Stimulated activated CD4-positive, alpha-beta T cell treated with anti-CD3 and anti-CD28 coated beads, Interleukin-1b, Interleukin-23, amount 100 ng/mL, for 4 hours (primary cell): ENCODE data around the gene RB1.
A peak's percentile ranks its signal among the peaks of the same experiment; 100 is the strongest.

Source experiments
- DNase-seq, 2 donors: peaks; one replicate each; pipeline ENCODE4 v3.0.0-alpha.2; 2020; ENCODE audit warnings: low read depth in 2 of 2

The RB1 gene

GRCh38 chr13:48303359-48304142 lies at the start of gene RB1:
TSS of gene RB1 (plus strand) at chr13:48303751. CDS start at chr13:48303913, 162 bp downstream.
- DNase-seq, result peak; percentile 78 to 85

- DNase-seq, result no peak
These were observed 49.7 kb upstream of the RB1 start for GRCh38 chr13:48253849-48254248.

DNA sequence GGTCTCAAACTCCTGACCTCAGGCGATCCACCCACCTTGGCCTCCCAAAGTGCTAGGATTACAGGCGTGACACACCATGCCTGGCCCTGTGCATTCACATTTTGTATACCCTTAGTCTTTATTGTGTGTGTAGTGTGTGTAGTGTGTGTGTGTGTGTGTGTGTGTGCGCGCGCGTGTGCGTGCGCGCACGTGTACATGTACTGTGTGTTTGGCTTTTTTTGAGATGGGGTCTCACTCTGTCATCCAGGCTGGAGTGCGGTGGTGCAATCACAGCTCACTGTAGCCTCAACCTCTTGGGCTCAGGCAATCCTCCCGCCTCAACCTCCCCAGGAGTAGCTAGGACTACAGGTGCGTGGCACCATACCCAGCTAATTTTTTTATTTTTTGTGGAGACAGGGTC lies 48.5 kb upstream of the RB1 start:
- DNase-seq, result no peak

GRCh38 chr13:48255954-48256353 lies 47.6 kb upstream of the RB1 start:
- DNase-seq, result no peak

DNA sequence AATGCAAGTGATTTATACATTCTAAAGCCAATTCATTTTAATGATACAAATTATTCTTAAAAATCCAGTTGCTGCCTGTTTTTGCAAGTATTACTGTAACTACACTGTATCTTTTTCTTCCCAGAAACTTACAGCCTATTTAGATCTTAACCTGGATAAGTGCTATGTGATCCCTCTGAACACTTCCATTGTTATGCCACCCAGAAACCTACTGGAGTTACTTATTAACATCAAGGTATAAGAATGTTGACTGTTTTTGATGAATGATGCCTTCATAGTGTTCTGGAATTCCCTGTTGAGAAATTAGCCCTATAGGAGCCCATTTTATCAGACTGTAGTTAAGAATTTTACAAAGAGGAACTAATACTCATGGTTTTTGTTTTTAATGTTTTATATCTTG lies 45.5 kb upstream of the RB1 start:
- no peak for DNase-seq

- no peak for DNase-seq
These were observed 45.1 kb upstream of the RB1 start for GRCh38 chr13:48258430-48258829.

- no peak for DNase-seq
These were observed 42.6 kb upstream of the RB1 start for GRCh38 chr13:48260970-48261369.

- no peak for DNase-seq
These were observed 40.4 kb upstream of the RB1 start for GRCh38 chr13:48263196-48263595.

GRCh38 chr13:48264058-48264457 lies 39.5 kb upstream of the RB1 start:
- no peak for DNase-seq

DNA sequence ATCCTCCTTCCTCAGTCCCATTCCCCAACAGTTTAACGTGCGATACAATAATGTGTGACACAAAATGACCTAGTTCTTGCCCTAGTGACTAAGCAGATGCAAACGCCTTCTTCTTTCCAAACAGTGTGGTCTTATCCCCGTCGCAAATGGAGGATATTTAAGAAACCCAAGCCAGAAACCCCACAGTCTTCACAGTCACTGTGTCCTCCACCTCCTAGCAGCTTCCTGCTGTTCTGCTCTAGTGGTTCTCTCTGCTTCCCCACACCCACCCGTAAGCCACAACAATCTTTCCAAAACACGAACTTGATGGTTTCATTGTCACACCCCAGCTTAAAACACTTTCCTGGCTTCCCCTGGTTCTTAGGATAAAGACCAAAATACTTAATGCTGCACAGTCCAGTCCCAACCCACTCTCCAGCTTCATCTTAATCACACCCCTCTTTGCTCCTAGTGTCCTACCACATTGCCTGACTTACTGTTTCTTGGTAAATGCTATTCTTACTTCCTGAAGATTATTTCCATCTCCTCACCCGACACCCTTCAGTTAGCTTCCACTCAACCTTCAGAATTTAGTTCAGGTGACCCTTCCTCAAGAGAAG lies 38.2 kb upstream of the RB1 start:
- DNase-seq, result no peak

DNA sequence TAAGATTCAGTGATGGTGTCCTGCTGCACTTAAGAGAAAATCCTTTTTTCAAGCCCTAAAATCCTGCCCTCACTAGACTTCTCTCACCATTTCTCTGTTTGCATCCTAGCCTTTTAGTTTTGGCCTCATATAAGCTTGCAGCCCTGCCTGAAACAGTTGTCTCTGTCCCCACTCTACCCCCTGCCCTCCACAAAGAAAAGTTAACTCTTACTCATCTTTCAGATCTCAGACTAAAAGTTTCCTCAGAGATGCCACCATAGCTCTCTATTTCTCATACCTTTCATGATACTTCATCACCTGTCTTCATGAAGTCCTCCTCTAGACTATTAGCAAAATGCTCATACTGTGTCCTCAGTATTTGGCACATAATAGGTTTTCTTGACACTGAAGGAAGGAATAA lies 37.4 kb upstream of the RB1 start:
- no peak for DNase-seq

- DNase-seq, result no peak
These were observed 36.6 kb upstream of the RB1 start for GRCh38 chr13:48266701-48267639.

DNA sequence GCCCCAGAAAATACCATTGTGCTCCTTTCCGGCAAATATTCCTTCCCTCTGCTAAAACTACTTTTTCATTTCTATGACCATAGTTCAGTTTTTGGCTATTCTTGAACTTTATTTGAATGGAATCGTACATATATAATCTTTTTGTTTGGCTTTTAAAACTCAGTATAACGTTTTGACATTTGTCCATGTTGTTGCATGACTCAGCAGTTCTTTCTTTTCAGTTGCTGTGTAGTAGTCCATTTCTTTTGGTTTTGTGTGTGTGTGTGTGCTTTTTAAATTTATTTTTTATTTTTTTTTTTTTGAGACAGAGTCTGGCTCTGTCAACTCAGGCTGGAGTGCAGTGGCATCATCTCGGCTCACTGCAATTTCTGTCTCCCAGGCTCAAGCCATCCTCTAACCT lies 35.5 kb upstream of the RB1 start:
- no peak for DNase-seq

DNA sequence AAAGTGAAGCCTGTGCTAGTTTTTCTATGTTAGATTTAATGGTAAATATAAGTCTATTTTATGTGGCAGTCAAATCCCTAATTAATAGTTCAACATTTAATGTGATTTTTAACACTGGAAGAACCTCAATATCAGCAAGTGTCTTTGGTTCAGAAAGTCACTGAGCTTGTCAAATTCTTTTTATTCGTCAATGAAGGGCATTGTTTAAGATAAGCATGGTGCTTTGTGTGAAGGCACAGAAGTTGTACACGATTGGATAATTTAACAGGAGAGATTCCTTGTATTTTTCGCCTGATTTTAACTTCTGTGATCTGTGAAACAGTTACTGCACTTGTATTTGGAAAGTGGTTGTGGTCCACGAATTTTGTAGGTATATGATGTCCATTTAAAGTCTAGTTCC lies 30.2 kb upstream of the RB1 start:
- no peak for DNase-seq

DNA sequence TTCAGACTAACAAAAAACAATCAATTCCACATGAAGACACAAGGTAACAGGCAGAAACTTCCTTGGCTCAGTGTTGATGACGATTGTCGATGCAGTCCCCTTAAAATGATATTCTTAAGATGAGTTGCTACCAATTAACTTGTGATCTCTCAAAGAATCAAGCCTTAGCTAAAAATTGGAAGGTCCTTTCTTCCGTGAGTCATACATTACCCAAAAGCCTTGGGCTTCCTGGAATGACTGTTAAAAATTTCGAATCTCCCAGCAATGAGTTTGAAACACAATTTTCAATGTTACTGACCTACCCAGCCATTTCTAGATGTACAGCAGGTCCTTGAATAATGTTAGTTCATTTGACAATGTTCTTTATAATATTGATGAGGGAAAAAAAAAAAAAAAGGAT lies 28.0 kb upstream of the RB1 start:
- DNase-seq, result no peak

DNA sequence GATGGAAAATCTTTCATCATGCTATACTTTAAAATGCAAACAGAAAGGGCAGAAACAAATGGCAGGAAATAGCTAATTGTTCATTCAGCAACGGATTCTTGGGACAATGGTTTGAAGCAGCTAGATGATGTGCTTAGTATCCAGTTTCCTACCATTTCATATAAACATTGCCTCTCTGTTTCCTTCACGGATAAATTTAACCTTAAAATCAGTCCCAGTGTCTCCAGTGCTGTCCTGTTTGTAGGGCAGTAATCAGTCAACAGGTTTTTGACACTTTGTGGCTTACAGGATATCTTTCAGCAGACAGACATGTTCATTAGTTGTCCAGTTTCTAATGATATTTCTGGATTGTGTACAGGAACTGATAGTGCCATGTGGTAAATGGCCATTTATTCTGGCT lies 24.7 kb upstream of the RB1 start:
- DNase-seq, result no peak

- DNase-seq, result no peak
These were observed 22.0 kb upstream of the RB1 start for GRCh38 chr13:48281556-48281955.

DNA sequence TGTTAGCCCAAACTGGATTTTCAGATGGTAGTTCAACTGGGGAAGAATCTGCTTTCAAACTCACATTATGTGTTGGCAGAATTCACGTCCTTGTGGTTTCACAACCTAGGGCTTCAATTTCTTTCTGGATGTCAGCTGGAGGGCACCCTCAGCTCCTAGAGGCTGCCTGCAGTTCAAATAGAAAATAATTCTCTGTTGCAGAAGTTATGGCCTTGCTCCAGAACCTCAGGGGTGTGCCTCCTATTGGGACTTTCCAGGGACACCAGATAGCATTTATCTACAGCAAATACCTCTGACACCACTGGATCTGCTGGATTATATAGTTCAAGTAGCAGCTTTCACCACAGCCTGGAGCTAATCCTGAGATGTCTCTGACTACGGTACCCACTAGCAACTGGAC lies 11.8 kb upstream of the RB1 start:
- no peak for DNase-seq

DNA sequence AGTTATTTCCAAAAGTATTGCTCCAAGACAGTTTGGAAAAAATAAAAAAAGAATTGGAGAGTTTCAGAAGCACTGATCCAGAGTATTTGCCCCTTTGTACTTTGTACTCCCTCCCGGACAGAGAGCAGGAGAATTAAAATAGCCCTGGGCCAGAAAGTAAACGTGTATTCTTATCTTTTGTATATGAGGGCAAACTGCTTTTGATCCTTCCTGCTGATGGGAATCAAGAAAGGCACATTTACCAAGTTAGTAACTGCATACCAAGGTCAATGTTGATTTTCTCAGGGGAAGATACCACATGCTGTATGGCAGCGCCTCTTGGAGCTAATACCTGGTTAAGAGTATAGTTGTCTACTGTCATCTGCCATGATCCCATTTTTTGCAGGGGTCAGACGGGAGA lies 10.9 kb upstream of the RB1 start:
- no peak for DNase-seq

- DNase-seq, result no peak
These were observed 8.9 kb upstream of the RB1 start for GRCh38 chr13:48294653-48295052.

DNA sequence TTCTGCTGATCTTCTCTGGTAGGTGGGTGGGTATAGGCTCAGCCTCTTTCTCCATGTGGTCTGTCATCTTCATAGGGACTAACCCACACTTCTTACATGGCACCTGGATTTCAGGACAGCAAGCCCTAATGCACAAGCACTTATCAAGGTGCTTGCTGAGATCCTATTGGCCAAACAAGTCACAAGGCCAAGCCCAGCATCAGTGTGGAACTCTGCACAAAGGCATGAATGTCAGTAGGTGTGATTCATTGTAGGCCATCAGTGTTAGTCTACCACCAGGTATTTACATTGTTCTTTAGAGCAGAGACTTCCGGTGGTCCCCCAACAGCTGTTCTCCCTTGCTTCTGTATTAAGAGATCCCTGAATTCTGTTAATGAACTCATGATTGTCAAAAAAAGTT lies 8.3 kb upstream of the RB1 start:
- no peak for DNase-seq

- DNase-seq, result no peak
These were observed 7.0 kb upstream of the RB1 start for GRCh38 chr13:48296528-48296927.
